Activated CD8-positive, alpha-beta T cell treated with anti-CD3 and anti-CD28 coated beads, Interleukin-2, amount 10 ng/mL, durations not matched to agents 7 days and 5 days (primary cell): ENCODE measurements around the gene KREMEN1. TPM values are rescaled to one million over a fixed set of nuclear protein-coding genes. Genes with fewer than 3 reads are reported as not detected.
"Not testable (repeated sequence)": the region's sequence is repeated elsewhere in the genome, so short reads cannot be mapped to it uniquely, and the experiment has no call there.

Experiments used
- ATAC-seq: fragments of 150-1000 bp; cut with Tn5 transposase; one replicate; pipeline ENCODE4 v1.10.0; 2021; ENCODE audit warnings: moderate library complexity
- CTCF ChIA-PET: fragments of 350-600 bp; sonication (Branson Sonifier 250); formaldehyde crosslinking; loops from one replicate; lab custom pipeline; 2021; ENCODE audit warnings: antibody characterized with exemption; lab: Charles Lee
- POLR2A ChIA-PET: fragments of 350-600 bp; sonication (Branson Sonifier 250); formaldehyde crosslinking; loops from one replicate; lab custom pipeline; 2021; ENCODE audit warnings: antibody characterized with exemption; lab: Charles Lee
- DNase-seq: peaks from one replicate; pipeline ENCODE4 v3.0.0-alpha.2; 2020
- H3K27ac Mint-ChIP-seq: one replicate; pipeline ENCODE4 v1.8.0; 2021; ENCODE audit warnings: mild to moderate bottlenecking, mixed read lengths
- H3K27me3 Mint-ChIP-seq: one replicate; pipeline ENCODE4 v1.8.0; 2021; ENCODE audit warnings: low read depth, mixed read lengths
- H3K36me3 Mint-ChIP-seq: one replicate; pipeline ENCODE4 v1.8.0; 2021; ENCODE audit warnings: low read depth, mixed read lengths
- H3K4me1 Mint-ChIP-seq: one replicate; pipeline ENCODE4 v1.8.0; 2021; ENCODE audit warnings: low read depth, mixed read lengths
- H3K4me3 Mint-ChIP-seq: one replicate; pipeline ENCODE4 v1.8.0; 2021; ENCODE audit warnings: mild to moderate bottlenecking, mixed read lengths
- H3K9me3 Mint-ChIP-seq: one replicate; pipeline ENCODE4 v1.8.0; 2022; ENCODE audit warnings: mixed read lengths; ENCODE audit not compliant: insufficient read depth
- total RNA-seq, 2 experiments: library from RNA; stranded (reverse); gene quantifications; one replicate each; pipeline ENCODE4 v1.2.3, GENCODE V29; 2021

Gene KREMEN1
- total RNA-seq, 2 experiments from 2014 or later, result 0.16 TPM; not detected in 1

GRCh38 chr22:29081517-29082236, 8.8 kb downstream of the KREMEN1 start:
- CTCF ChIA-PET, result no interaction called here
- POLR2A ChIA-PET, result no interaction called here
- DNase-seq (no peak), ATAC-seq (no peak)
- Mint-ChIP-seq H3K27ac (no peak overlapping the region), H3K9me3 (no peaks in the 10 kb centered on the region), H3K36me3 (no peaks in the 10 kb centered on the region), H3K4me3 (no peak overlapping the region), H3K4me1 (peaks cover 19% of the 10 kb centered on the region), H3K27me3 (peaks cover 42% of the 10 kb centered on the region)

DNA sequence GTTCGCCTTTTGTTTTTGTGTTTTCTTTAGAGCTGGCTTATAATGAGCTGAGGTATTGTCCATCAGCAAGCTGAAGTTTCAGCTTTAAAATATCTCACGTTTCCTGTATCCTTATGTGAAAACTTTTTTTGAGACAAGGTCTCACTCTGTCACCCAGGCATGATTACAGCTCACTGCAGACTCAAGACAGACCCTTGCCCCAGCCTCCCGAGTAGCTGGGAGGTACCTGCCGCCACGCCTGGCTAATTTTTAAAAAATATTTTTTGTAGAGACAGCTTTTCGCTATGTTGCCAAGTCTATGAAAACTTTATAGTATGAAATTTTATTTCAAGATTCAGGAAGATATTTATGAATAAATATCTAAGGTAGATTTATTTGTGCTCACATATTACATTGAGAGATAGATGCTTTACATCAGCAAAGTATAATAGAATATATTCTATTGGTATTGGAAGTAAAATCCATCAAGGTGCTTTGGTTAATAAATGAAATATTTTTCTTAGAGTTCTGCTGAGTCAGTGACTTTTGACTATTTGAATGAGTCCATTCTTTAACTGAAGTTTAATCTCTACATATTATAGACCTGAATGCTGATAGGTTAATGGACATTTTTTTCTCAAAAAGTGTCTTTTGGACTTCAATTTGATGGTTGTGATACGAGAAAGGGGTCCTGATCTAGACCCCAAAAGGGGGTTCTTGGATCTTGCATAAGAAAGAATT, 10.2 kb downstream of the KREMEN1 start:
- ATAC-seq, result no peak
- Mint-ChIP-seq H3K27ac (no peak overlapping the region), H3K4me1 (peaks cover 19% of the 10 kb centered on the region), H3K27me3 (peaks cover 35% of the 10 kb centered on the region), H3K4me3 (no peak overlapping the region), H3K36me3 (no peaks in the 10 kb centered on the region), H3K9me3 (no peaks in the 10 kb centered on the region)
- ChIA-PET POLR2A (interaction anchor here (0.7 kb wide), 1 partner anchor 29 kb away, joined by 4 read pairs; no protein-coding TSS in a partner anchor), CTCF (no interaction called here)
- DNase-seq, result no peak

DNA sequence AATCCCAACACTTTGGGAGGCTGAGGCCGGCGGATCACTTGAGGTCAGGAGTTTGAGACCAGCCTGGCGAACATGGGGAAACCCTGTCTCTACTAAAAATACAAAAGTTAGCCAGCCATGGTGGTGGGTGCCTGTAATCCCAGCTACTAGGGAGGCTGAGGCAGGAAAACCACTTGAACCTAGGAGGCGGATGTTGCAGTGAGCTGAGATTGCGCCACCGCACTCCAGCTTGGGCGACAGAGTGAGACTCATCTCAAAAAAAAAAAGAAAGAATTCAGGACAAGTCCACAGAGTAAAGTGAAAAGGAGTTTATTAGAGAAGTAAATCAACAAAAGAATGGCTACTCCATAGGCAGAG, 10.7 kb downstream of the KREMEN1 start:
- Mint-ChIP-seq H3K27me3 (peaks cover 32% of the 10 kb centered on the region), H3K4me1 (peaks cover 19% of the 10 kb centered on the region)
- DNase-seq, ATAC-seq, H3K27ac Mint-ChIP-seq, POLR2A ChIA-PET, CTCF ChIA-PET, H3K36me3 Mint-ChIP-seq, H3K9me3 Mint-ChIP-seq, H3K4me3 Mint-ChIP-seq: not testable (repeated sequence)

DNA sequence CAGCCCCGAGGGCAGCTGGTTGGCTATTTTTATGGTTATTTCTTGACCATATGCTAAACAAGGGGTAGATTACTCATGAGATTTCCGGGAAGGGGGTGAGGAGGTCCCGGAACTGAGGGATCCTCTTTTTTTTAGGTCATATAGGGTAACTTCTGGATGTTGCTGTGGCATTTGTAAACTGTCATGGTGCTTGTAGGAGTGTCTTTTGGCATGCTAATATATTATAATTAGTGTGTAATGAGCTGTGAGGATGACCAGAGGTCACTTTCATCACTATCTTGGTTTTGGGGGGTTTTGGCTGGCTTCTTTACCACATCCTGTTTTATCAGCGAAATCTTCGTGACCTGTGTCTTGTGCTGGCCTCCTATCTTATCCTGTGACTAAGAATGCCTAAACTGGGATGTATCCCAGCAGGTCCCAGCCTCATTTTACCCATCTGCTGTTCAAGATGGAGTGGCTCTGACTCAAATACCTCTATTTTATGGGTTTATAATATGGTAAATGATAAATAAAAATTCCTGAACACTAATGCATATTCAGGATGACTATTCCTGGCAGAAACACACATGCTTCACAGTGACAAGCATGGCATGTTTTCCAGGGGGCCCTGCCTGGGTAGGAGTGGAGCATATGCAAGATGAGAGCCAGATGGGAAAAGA, 11.2 kb downstream of the KREMEN1 start:
- ATAC-seq, result no peak
- H3K4me1 Mint-ChIP-seq, result peaks cover 16% of the 10 kb centered on the region
- no peaks in the 10 kb centered on the region for H3K36me3 Mint-ChIP-seq
- ChIA-PET POLR2A (no interaction called here), CTCF (no interaction called here)
- no peak for DNase-seq
- H3K4me3 Mint-ChIP-seq, result no peak overlapping the region
- peaks cover 29% of the 10 kb centered on the region for H3K27me3 Mint-ChIP-seq
- no peaks in the 10 kb centered on the region for H3K9me3 Mint-ChIP-seq
- H3K27ac Mint-ChIP-seq, result no peak overlapping the region

DNA sequence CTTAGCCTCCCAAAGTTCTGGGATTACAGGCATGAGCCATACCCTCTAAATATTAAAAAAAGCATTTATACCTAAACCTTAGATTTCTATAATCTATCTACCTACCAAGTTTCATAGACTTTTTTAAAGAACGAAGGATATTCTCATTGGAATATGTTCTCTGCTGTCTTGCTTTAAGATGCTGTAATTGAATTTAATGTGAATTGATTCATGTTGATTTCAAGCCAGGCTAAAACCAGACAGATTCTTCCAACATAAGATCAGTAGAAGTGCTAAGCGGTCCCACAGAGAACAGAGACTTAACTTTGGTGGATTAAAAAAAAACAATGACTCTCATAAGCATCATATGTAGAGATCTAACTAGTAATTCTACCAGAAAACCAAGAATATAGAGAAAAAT, 14.2 kb downstream of the KREMEN1 start:
- Mint-ChIP-seq H3K36me3 (no peaks in the 10 kb centered on the region), H3K27ac (no peak overlapping the region), H3K4me1 (peaks cover 9% of the 10 kb centered on the region), H3K27me3 (peaks cover 32% of the 10 kb centered on the region), H3K9me3 (no peaks in the 10 kb centered on the region), H3K4me3 (no peak overlapping the region)
- ChIA-PET CTCF (interaction anchor here (0.6 kb wide), 1 partner anchor 406 kb away, joined by 3 read pairs; no protein-coding TSS in a partner anchor), POLR2A (no interaction called here)
- DNase-seq, result no peak
- ATAC-seq, result no peak

DNA sequence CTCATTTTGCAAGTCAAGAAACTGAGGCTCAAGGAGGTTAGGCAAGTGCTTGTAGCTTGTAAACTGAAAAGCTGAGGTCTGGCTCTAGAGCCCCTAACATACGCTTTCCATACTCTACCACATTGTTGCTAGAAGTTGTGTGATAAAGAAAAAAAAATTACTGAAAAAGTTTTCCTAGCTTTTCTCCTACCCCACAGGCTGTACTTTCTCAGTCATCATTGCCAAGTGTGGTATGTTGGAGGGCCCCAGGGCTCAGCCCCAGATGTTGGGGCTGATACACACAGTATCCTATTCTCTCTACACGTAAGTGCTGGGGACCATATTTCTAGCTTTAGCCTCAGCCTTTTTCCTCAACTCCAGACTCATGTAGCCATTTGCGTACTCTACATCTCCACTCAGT, 16.0 kb downstream of the KREMEN1 start:
- Mint-ChIP-seq H3K36me3 (no peaks in the 10 kb centered on the region), H3K27me3 (peaks cover 37% of the 10 kb centered on the region), H3K9me3 (no peaks in the 10 kb centered on the region), H3K4me1 (peaks cover 4% of the 10 kb centered on the region), H3K27ac (no peak overlapping the region), H3K4me3 (no peak overlapping the region)
- POLR2A ChIA-PET, result no interaction called here
- ATAC-seq (no peak), DNase-seq (no peak)
- CTCF ChIA-PET, result interaction anchor here (1.9 kb wide), 1 partner anchor 65 kb away, joined by 7 read pairs; no protein-coding TSS in a partner anchor

GRCh38 chr22:29089507-29089906, 16.7 kb downstream of the KREMEN1 start:
- Mint-ChIP-seq H3K4me3 (no peak overlapping the region), H3K4me1 (no peaks in the 10 kb centered on the region), H3K27me3 (peaks cover 35% of the 10 kb centered on the region), H3K36me3 (no peaks in the 10 kb centered on the region), H3K9me3 (no peaks in the 10 kb centered on the region), H3K27ac (no peak overlapping the region)
- ChIA-PET POLR2A (no interaction called here), CTCF (interaction anchor here (0.7 to 1.1 kb wide), 2 partner anchors 28 to 49 kb away, joined by 3 read pairs; no protein-coding TSS in a partner anchor)
- DNase-seq (no peak), ATAC-seq (no peak)

DNA sequence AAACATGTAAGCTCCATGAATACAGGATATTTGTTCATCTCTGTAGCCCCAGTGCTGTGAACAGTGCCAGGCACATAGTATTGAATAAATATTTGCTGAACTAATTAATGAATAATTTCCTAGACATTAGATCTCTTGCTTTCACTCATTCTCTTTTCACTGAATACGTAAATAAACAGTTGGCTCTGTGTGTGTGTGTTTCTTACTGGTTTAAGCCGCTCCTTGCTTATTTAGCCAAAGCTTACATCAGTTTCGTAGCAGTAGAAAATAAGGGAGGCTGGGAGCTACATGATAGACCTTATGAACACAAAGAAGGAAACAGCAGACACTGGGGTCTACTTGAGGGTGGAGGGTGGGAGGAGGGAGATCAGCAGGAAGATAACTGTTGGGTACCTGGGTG, 17.2 kb downstream of the KREMEN1 start:
- ATAC-seq (no peak), DNase-seq (no peak)
- Mint-ChIP-seq H3K27ac (no peak overlapping the region), H3K9me3 (no peaks in the 10 kb centered on the region), H3K4me1 (no peaks in the 10 kb centered on the region), H3K27me3 (peaks cover 33% of the 10 kb centered on the region), H3K36me3 (no peaks in the 10 kb centered on the region), H3K4me3 (no peak overlapping the region)
- ChIA-PET POLR2A (no interaction called here), CTCF (interaction anchor here (0.7 to 1.1 kb wide), 2 partner anchors 27 to 49 kb away, joined by 3 read pairs; no protein-coding TSS in a partner anchor)

DNA sequence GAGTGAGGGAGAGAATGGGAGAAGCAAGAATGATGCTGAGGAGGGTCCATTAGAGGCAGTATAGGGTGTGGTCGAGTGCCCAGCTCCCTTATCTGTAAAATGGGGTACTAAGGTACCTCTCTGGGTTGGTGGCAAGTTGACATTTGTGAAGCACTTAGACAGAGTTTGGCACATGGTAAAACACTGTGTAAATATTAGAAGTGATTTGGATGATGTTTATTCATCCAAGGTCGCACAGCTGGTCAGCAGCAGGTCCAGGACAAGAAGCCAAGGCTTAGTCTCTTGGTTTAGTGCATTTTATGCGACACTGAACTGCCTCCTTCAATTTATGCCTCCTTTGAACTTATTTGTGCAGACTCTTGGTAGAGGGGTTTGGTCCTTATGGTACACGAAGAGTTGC, 19.4 kb downstream of the KREMEN1 start:
- Mint-ChIP-seq H3K36me3 (no peaks in the 10 kb centered on the region), H3K4me1 (no peaks in the 10 kb centered on the region), H3K9me3 (no peaks in the 10 kb centered on the region), H3K27ac (no peak overlapping the region), H3K27me3 (peaks cover 31% of the 10 kb centered on the region), H3K4me3 (no peak overlapping the region)
- DNase-seq (no peak), ATAC-seq (no peak)
- ChIA-PET POLR2A (no interaction called here), CTCF (interaction anchor here (1.2 kb wide), 1 partner anchor 153 kb away, joined by 3 read pairs; no protein-coding TSS in a partner anchor)

- Mint-ChIP-seq H3K9me3 (no peaks in the 10 kb centered on the region), H3K27me3 (peaks cover 30% of the 10 kb centered on the region), H3K36me3 (no peaks in the 10 kb centered on the region), H3K4me3 (no peak overlapping the region), H3K4me1 (no peaks in the 10 kb centered on the region), H3K27ac (no peak overlapping the region)
- ATAC-seq, result no peak
- DNase-seq, result no peak
- ChIA-PET CTCF (no interaction called here), POLR2A (no interaction called here)
Measured at GRCh38 chr22:29093030-29093429, 20.2 kb downstream of the KREMEN1 start.

GRCh38 chr22:29093501-29094300, 20.9 kb downstream of the KREMEN1 start:
- no peaks in the 10 kb centered on the region for H3K36me3 Mint-ChIP-seq
- ATAC-seq (no peak), DNase-seq (no peak)
- ChIA-PET POLR2A (no interaction called here), CTCF (no interaction called here)
- H3K27ac Mint-ChIP-seq, result no peak overlapping the region
- H3K4me3 Mint-ChIP-seq, result no peak overlapping the region
- H3K9me3 Mint-ChIP-seq, result no peaks in the 10 kb centered on the region
- peaks cover 32% of the 10 kb centered on the region for H3K27me3 Mint-ChIP-seq
- H3K4me1 Mint-ChIP-seq, result no peaks in the 10 kb centered on the region
